A673 (cell line): Measurements from ENCODE around the gene FGF11.

ENCODE experiments used
- CTCF ChIP-seq: fragments of 300-800, 200-600 bp; sonication (generic); conservative IDR thresholded peaks from 2 replicates; pipeline ENCODE4 v1.5.1; 2017; ENCODE audit warnings: low read depth, mild to moderate bottlenecking, antibody characterized with exemption, low read length, moderate library complexity, mixed read lengths
- EZH2 ChIP-seq: fragments of 200-600 bp; sonication (generic); IDR thresholded peaks from 2 replicates; pipeline ENCODE4 v1.6.1; 2017; ENCODE audit warnings: borderline replicate concordance, low read depth, mild to moderate bottlenecking, mixed read lengths, antibody characterized with exemption, low read length; ENCODE audit not compliant: poor library complexity, severe bottlenecking

DNA sequence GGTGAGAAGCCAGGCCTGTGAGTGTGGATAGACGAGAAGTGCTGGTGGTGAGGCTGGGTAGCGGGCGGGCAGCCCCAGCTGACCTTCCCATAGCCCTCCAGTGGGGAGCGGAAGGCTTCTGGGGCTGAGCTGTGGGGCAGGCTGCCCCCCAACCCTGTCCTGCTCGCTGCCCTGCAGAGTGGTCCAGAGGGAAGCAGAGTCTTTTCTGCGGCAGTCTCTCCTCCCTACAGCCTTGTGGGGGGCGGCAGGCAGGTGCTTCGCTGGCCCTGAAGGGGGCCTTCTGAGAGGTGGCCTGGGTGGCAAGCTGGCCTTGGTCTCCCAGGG, 27.9 kb upstream of the FGF11 start:
- TF ChIP-seq CTCF (no peak), EZH2 (no peak)
